Thoracic aorta (tissue), 2 donors: ENCODE data around the gene GBX2. TPM values are rescaled to one million over a fixed set of nuclear protein-coding genes. Genes with fewer than 3 reads are reported as not detected.
A peak's percentile ranks its signal among the peaks of the same experiment; 100 is the strongest.

Source experiments
- ATAC-seq: fragments of 150-250 bp; one replicate; pipeline ENCODE4 v1.8.0; 2017; ENCODE audit warnings: low read depth; ENCODE audit not compliant: insufficient number of reproducible peaks, low FRiP score
- DNase-seq: peaks from one replicate; pipeline ENCODE4 v3.0.0-alpha.2; 2020; ENCODE audit warnings: low spot score
- H3K27ac ChIP-seq, 2 donors: fragments of 200-600 bp; sonication (generic); 1 replicate in 1 of 2; 2 replicates in 1 of 2; pipeline ENCODE4 v1.5.1; 2016; ENCODE audit warnings: mild to moderate bottlenecking in 2 of 2, moderate library complexity in 2 of 2
- H3K27me3 ChIP-seq: fragments of 200-600 bp; sonication (generic); replicated peaks from 2 replicates; pipeline ENCODE4 v1.6.0; 2016; ENCODE audit warnings: mild to moderate bottlenecking; ENCODE audit not compliant: insufficient read depth
- H3K36me3 ChIP-seq: fragments of 200-600 bp; sonication (generic); one replicate; pipeline ENCODE4 v1.5.1; 2016
- H3K4me1 ChIP-seq, 2 donors: fragments of 200-600 bp; sonication (generic); 1 replicate in 1 of 2; 2 replicates in 1 of 2; pipeline versions ENCODE4 v1.5.1 to v1.6.0; 2016; ENCODE audit warnings: low read depth in 2 of 2, mild to moderate bottlenecking in 1 of 2; ENCODE audit not compliant: control insufficient read depth in 1 of 2
- H3K4me3 ChIP-seq: fragments of 200-600 bp; sonication (generic); 2 replicates; pipeline ENCODE4 v1.5.1; 2016; ENCODE audit warnings: mild to moderate bottlenecking
- H3K9me3 ChIP-seq: fragments of 200-600 bp; sonication (generic); 2 replicates; pipeline ENCODE4 v1.5.1; 2016
- CTCF ChIP-seq: fragments of 200-600 bp; sonication (generic); IDR thresholded peaks from one replicate; pipeline ENCODE4 v1.5.1; 2019; ENCODE audit warnings: antibody characterized with exemption
- total RNA-seq, 2 donors: library from RNA; depleted of rRNA; stranded (reverse); fragments of >200 nt; gene quantifications; one replicate each; pipeline versions ENCODE4 v1.1.0 to v1.2.3, GENCODE V29; 2016

GBX2 gene
- total RNA-seq = not detected

GRCh38 chr2:236168110-236169080 is at the start of gene GBX2:
GBX2 (minus strand) TSS chr2:236168386; CDS start chr2:236167971, 415 bp downstream.
- TF ChIP-seq CTCF = no peak
- Histone ChIP-seq H3K4me1 (peaks cover 27 to 58% of the 10 kb centered on the region in 2 donors), H3K27ac (no peak within 1 kb of the TSS), H3K9me3 (no peaks in the 10 kb centered on the region), H3K27me3 (peaks cover 27% of the 10 kb centered on the region), H3K36me3 (no peaks in the 10 kb centered on the region), H3K4me3 (peak within 1 kb of the TSS; percentile 69)
- DNase-seq (no peak), ATAC-seq (no peak)

- ATAC-seq = no peak
Observed at GRCh38 chr2:236217926-236218325, 49.7 kb upstream of the GBX2 start.

GRCh38 chr2:236216711-236217110 is 48.5 kb upstream of the GBX2 start:
- no peak overlapping the region for H3K27ac ChIP-seq
- no peaks in the 10 kb centered on the region for H3K4me1 ChIP-seq
- DNase-seq (no peak), ATAC-seq (no peak)
- no peak overlapping the region for H3K4me3 ChIP-seq
- no peaks in the 10 kb centered on the region for H3K27me3 ChIP-seq
- H3K36me3 ChIP-seq = no peaks in the 10 kb centered on the region
- no peaks in the 10 kb centered on the region for H3K9me3 ChIP-seq
- TF ChIP-seq CTCF = no peak

More at GRCh38 chr2:236217926-236218325, 49.7 kb upstream of the GBX2 start:
- TF ChIP-seq CTCF = no peak
- Histone ChIP-seq H3K4me1 (no peaks in the 10 kb centered on the region), H3K27me3 (no peaks in the 10 kb centered on the region), H3K27ac (no peak overlapping the region), H3K9me3 (no peaks in the 10 kb centered on the region), H3K36me3 (no peaks in the 10 kb centered on the region), H3K4me3 (no peak overlapping the region)
- DNase-seq = no peak

GRCh38 chr2:236215761-236216333 is 47.7 kb upstream of the GBX2 start:
- ATAC-seq (no peak), DNase-seq (no peak)
- Histone ChIP-seq H3K9me3 (no peaks in the 10 kb centered on the region), H3K27ac (no peak overlapping the region), H3K36me3 (no peaks in the 10 kb centered on the region), H3K4me3 (no peak overlapping the region), H3K4me1 (no peaks in the 10 kb centered on the region), H3K27me3 (no peaks in the 10 kb centered on the region)
- no peak for TF ChIP-seq CTCF

- no peaks in the 10 kb centered on the region for H3K27me3 ChIP-seq
- ATAC-seq = no peak
Observed at GRCh38 chr2:236215196-236215595, 47.0 kb upstream of the GBX2 start.

More at GRCh38 chr2:236215196-236215595, 47.0 kb upstream of the GBX2 start:
- Histone ChIP-seq H3K4me3 (no peak overlapping the region), H3K36me3 (no peaks in the 10 kb centered on the region), H3K27ac (no peak overlapping the region), H3K9me3 (no peaks in the 10 kb centered on the region), H3K4me1 (no peaks in the 10 kb centered on the region)
- TF ChIP-seq CTCF = no peak
- no peak for DNase-seq
